ENCODE measurements around the gene FAM111A.

Gene FAM111A

DNA sequence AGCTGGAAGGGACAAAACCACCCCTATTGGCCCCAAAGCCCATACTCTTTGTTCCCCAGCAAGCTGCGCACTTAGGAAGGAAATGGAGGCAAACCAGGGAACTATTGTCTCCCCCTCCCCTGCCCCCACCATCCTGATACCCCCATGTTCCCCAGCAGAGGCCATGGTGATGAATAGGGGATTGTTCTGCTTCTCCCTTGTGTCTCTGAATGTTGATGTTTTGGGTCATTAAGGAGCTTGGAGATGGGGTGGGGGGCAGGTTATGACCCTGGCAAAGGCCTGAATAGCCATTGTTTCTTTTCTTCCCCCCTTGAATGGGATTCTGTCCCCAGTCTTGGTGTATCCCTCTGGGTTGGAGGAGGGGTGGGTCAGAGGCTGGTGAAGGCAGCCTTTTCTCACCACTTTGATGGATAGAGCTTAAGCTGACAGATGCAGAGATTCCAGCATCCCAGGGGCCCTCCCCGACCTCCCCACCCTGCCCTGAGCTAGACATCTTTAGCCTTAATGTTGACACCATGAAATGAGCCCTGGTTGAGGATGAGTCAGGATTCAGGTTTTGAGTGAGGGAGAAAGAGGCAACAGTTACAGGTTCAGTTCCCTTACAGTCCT is 37.6 kb downstream of the FAM111A start:
- no peak for DNase-seq

DNA sequence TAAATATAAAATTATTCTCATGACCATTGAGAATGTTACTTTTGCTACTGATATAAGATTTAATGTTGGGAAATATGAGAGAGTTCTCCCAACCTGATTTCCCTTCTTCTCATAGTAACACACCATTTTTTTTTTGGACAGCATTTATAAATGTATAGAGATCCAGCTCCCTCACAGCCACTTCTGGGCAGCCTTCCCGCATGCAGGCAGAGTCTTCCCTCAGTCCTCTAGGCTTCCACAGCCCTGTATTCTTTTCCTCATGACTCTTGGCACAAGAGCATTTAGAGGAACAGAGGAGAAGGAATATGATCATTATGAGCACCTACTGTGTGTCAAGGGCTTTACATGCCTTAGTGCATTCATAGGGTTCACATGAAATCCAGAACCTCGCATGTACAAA is 38.3 kb downstream of the FAM111A start:
- no peak for DNase-seq

DNA sequence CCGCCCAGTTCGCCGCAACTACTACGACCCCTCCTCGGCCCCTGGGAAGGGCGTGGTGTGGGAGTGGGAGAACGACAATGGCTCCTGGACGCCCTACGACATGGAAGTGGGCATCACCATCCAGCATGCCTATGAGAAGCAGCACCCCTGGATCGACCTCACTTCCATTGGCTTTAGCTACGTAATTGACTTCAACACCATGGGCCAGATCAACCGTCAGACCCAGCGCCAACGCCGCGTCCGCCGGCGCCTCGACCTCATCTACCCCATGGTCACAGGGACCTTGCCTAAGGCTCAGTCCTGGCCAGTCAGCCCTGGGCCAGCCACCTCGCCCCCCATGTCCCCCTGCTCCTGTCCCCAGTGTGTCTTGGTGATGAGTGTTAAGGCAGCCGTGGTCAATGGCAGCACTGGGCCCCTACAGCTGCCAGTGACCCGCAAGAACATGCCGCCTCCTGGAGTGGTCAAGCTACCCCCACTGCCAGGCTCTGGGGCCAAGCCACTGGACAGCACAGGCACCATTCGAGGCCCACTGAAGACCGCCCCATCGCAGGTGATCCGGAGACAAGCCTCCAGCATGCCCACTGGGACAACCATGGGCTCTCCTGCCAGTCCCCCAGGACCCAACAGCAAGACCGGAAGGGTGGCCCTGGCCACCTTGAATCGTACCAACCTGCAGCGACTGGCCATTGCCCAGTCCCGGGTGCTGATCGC is 39.2 kb downstream of the FAM111A start:
- no peak for DNase-seq

DNA sequence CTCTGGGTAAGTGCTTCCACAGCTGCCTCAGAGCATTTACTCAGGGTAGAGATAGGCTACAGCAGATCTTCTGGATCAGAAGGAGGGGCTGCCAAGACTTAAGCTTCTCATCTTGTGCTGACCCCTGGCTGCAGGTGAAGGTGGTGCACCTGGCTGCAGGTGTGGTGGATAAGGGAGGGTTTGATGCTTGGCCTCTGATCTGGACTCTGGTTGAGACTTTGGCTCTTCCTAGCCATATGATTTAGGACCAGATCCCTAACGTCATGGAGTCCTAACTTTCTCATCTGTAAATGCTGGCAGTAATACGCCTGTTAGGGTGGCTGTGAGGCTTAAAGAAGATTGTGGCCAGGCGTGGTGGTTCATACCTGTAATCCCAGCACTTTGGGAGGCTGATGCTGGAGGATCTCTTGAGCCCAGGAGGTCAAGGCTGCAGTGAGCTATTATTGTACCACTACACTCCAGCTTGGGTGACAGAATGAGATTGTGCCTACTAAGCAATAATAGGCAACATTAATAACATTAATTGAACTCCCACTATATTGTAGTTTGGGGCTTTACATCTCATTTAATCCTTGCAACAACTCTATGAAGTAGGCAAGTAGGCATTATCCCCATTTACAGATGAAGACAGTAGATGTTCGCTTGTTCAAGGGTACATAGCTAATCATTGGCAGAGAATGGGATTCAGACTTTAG is 39.9 kb downstream of the FAM111A start:
- no peak for DNase-seq

DNA sequence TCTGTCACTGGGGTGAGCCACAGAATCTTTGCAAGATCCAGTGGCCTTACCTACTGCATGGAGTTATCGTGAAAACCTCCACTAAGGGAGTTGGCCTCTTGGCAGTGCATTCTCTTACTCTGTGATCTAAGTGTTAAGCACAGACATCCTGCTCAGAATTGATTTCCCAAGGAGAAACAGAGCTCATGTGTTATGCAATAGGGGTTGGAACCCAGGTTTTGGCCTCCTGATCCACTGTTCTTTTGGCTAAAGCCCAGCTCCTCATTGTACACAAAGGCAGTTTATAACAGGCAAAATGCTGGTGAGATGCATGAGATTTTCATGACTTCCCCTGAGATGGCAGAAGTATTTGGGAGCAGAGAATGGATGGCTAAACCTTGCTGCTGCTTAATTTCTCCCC is 41.1 kb downstream of the FAM111A start:
- DNase-seq: no peak

DNA sequence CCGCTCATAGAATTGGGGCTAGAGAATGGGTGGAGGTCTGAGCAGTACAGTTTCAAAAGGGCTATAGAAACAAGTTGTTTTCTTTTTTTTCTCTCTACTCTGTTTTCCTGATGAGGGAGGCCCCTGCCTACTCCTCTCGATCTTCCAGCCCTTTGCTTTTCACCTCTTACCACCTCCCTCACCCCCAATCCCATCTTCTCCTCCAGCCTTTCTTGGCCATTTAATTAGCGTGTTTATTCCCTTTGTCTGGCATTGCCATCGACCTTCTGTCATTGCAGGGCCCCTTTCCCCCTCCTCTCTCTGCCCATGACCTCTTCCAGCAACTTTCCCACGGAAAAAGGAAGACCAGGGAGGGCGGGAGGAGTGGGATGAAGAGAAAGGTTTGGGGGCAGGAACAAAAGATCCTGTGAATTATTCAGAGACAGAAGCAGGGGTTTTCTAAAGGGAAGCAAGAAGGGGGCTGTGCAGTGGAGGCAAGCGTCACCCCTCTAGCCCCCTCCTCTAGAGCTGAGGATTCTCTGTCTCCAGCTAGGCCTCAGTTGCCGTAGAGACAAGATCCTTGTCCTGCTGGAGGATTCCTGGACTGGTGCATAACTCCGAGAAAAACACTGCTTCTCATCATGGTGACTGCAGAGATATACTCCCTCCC is 42.2 kb downstream of the FAM111A start:
- DNase-seq: no peak

DNA sequence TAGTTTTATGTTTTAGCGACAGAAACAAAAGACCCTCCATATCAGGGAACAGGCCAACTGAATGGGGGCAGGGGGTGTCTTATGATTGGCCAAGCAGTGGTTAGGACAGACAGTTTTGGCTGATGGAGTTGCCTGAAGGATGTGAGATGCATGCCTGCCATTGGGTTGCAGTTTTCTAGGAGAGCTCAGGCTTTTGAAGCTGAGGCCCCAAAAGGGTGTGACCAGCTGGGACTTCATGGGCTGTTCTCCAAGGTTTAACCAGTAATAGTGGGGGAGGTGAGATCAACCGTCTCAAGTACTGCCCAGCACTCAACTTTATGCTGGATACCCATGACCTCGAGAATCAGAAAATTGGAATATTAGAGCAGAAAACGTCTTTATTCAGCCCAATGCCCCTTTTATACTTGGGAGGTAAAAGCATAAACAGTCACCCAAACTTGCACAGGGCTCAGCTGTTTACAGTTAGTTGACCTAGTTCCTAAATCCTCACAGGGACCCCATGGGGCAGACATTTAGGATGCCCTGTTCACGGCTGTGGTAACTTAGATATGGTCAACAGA is 42.8 kb downstream of the FAM111A start:
- no peak for DNase-seq

DNA sequence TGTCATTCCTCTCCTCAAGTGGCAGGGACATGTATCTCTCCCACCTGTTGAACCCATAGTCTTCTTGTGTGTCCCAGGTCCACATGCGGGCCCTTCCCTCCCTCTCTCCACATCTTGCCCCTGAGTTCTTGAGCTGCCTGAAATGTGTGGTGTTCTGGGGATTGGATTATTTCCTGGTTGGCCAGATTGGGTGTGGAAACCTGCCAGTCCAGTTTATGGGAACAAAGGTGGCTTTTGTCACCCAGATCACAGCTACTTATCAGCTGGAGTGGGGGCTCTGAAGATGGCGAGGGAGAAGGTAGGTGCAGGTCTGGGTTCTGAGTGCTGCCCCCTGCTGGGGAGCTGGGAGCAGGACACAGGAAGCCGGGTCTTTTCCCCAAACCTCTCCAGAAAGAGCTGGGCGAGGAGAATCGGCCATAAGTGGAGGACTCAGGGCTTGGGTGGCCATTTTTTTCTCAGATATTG is 43.5 kb downstream of the FAM111A start:
- no peak for DNase-seq

DNA sequence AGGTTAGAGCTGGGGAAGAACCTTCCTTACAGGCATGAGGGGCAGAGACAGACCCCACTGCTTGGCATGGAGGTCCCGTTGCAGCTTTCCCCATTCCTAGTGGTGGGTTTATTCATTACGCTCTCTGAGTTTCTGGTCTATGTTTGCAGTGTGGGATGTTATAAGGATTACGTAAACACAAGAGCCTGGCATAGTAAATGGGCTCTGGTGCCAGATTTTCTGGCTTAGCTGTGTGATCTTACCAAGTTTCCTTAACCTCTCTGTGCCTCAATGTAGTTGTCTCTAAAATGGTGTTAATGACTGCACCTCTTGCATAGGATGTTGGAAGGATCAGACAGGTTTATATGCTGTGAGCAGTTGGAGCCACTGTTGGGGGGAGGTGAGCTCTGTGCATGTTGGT is 44.4 kb downstream of the FAM111A start:
- no peak for DNase-seq

DNA sequence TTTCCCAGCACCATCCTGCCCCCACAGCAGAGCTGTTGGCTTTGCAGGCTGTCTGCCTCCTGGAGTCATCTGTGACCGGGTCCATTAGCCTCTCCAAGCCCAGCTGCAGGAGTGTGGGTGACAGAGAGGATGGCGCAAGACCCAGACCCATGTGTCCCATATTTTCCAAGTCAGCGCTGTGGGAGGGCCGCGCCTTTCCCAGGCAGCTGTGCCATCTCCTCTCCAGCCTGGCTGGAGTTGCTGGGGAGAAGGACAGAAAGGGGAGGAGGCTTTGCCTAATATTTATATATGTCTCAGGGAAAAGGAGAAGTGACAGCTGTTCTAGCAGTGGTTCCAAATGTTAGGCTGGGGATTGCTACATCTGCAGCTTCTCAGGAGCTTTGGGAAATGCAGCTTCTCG is 44.9 kb downstream of the FAM111A start:
- no peak for DNase-seq

DNA sequence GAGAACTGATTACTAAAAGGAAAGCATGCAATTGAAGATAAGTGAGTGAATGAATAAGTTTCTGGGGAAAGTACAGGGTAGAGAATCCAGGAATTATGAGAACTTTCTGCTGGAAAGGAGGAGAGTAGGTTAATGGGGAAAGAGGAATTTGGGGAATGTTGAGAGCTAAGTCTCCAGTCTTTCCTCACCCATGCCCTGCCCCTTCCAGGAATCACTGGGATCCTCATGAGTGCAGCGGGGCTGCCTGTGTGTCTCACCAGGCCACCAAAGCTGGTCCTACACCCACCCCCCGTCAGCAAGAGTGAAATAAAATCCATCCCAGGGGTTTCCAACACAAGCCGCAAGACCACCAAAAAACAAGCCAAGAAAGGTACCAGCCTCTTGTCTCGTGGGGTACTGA is 46.3 kb downstream of the FAM111A start:
- no peak for DNase-seq

DNA sequence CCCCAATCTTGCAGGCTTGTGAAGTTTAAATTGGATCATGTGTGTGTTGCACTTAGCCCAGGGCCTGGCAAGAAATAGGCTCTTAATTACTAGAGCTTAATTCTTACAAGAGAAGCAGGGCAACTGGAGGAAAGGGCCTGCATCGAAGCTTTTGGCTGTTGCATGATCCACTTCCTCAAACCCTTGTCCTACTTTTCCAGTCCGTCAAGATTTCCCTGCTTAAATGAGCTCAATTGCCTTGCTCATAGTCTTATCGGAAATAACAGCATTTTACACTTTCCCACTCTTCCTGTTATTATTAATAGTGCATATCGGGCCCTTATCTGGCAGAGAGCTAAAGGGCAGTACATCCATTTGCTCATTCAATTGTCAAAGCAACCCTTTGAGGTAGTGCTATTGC is 47.3 kb downstream of the FAM111A start:
- DNase-seq: no peak

DNA sequence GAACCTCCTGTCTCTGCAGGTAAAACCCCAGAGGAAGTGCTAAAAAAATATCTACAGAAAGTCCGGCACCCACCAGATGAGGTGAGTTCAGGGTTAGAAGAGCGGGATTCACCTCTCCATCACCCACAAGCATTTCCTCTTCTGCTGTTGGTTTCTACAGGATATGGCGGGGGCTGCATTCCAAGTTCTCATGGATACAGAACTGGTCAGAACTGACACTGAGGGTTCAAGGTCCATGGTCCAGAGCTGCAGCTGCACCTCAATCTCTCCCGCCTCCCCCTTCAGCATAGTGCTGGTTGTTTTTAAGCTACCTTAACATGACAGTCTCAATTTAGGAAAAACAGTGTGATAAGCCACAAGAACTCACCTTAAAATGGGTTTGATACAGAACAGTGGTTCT is 48.4 kb downstream of the FAM111A start:
- no peak for DNase-seq

DNA sequence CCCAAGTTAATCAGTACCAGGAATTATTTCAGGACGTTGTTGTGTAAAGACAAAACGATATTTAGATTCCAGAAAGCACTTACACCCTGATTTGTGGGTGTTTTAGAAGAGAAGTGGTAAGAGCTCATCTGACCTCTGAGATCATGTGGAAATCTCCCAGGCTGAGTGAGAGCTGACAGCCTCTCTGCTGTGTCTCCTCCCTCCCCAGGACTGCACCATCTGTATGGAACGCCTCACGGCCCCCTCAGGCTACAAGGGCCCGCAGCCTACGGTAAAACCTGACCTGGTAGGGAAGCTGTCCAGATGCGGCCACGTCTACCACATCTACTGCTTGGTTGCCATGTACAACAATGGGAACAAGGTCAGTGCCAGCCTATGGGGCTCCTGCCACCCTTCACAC is 49.2 kb downstream of the FAM111A start:
- no peak for DNase-seq

DNA sequence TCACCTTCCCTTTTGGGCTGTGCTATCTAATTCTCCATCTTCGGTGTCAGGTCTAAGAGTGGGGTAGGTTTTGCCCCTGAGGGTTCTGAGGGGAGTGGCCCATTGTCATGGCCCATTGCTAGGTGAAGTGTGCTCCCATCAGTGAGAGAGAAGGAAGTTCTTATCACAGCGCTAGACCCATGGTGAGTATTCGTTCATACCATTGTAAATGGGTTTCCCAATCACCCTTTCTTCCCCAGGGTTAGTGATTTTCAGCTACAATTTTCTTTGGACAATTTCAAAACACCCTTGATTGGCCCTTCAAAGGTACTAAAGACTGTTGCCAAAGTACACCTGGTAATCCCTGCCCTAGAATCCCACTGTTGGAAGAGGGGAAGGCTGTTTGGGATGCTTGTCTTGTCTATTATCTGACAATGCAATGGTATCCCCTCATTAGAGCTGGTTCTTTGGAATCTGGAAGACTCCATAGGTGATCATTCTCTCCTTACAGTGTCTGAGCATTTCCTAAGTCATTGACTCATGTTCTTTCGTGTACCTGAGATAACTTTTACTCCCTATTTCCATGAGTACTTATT is 49.9 kb downstream of the FAM111A start:
- no peak for DNase-seq

DNA sequence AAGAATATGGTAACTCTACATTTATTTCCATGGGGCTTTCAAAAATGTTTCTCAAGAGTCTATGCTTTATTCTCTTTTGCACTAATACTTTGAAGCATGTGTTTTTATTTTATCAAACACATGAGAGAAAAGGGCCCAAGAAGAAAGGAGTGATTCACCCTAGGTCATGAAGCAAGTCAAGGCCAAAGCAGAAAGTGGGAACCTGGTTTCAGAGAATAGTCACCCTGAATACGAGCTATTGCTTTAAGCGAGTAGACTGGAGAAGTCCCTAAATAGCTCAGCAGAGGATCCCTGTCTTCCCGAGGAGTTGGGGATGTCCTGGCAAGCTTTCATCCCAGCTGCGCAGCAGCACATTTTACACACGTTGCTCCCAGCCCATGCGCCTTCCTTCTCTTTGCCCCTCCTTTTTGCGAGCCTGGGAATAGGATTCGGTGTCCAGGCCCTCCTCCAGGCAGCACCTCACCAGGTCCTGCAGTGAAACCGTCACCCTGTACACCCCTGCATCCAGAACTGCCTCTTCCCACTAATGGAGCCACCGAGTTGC is 51.0 kb downstream of the FAM111A start:
- no peak for DNase-seq

DNA sequence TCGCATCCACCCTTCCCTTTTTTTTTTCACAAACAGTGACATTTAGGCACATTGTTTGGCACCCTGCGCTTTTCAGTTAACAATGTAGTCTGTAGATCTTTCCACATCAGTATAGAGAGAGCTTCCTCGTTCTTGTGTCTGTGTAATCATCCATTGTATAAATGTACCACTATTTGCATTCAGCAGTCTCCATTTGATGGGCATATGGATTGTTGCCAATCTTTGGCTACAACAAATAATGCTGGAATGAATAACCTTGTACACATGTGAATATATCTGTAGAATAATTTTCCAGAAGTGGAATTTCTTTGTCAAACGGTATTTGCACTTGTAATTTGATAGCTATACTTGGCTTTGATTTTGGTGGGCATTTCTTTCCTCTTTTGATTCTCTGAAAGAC is 52.9 kb downstream of the FAM111A start:
- no peak for DNase-seq

DNA sequence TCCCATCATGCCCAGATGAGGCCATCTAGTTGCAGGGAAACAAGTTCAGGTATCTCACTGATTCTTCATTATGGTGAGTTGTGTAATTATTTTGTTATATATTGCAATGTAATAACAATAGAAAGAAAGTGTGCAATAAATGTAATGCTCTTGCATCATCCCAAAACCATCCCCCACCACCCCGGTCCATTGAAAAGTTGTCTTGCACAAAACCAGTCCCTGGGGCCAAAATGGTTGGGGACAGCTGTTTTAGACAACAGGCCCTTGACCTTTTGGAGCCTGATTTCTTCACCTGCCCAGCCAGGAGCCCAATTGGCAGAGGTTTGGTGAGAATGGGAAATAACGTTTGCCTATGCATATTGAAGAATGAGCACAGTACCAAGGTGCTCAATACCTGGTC is 54.1 kb downstream of the FAM111A start:
- DNase-seq: no peak

DNA sequence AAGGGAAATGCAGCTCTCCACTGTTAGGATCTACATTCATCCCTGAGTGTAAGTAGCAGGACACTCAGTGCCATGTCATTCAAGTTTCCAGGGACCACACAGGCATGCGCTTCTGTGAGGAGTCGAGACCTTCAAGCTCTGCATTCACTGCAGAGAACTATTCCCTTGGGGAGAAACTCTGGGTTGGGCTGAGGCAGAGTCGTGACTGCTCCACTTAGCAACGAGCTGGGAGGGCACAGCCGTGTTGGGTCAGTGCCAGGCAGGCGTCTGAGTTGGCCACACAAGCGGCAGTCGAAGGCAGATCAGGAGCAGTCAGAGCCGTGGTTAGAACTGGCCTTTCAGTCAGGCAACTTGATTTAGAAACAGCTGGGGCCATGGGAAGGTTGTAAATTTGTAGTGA is 55.3 kb downstream of the FAM111A start:
- DNase-seq: peak; percentile 41

DNA sequence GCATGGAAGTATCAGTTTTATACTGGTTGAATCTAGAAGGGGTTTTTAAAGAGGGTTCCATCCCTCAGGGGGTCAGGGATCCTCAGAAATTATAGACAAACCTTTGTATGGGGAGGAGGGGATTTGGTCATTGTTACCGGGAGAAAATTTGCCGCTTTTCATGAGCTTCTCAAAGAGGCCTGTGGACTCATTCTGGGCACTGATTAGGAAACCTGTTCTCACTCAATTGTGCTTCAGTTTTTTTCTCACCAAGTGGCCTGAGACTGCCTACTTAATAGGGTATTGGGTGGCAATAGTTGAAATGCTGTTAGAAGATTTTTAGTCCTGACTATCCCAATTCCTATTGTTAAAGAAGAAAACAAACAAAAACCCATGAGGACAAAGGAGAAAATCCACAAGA is 56.1 kb downstream of the FAM111A start:
- no peak for DNase-seq

DNA sequence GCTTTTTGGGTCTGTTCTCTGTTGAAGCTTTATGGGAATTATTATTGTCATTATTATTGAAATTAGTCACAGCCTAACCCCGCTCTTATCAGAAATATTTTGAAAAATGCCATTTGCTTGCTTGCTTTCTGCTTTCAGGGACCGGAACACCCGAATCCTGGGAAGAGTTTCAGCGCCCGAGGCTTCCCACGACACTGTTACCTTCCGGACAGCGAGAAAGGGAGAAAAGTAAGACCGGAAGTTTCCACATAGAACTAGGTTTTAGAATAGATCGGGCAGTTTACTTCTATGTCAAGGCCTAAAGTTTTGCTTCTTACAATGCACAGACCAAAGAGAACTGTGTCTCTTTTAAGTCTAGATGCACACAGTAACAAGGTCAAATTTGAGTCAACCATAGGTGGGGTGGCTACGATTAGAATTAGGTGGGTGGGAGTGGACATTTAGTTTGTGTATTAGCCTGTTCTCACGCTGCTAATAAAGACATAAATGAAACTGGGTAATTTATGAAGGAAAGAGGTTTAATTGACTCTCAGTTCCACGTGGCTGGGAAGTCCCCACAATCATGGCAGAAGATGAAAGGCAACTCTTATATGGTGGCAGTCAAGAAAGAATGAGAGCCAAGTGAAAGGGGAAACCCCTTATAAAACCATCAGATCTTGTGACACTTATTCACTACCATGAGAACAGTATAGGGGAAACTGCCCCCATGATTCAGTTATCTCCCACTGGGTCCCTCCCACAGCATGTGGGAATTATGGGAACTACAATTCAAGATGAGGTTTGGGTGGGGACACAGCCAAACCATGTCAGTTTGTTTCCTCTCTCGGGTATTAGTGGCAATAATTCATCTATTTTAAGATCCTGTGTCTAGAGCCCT is 57.1 kb downstream of the FAM111A start:
- no peak for DNase-seq

DNA sequence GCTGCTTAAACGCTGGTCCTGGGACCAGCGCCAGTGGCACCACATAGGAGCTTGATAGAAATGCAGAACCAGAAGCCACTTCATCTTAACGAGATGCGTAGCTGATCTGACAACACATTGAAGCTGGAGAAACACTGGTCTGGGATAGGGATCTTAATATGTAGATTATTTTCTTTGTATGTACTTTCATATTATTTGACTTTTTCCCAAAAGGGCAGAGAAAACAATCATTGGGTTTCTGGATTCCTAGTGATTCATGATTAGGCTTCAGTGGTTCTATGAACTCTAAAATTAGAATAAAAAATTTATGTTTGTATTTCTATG is 57.7 kb downstream of the FAM111A start:
- no peak for DNase-seq

Data from GOT3 (cell line).